LNCaP clone FGC (cell line): ENCODE data around the gene TMEM269.

Source experiments
- DNase-seq: peaks from one replicate; pipeline ENCODE4 v3.0.0-alpha.2; 2011; ENCODE audit warnings: low read depth
- H3K4me3 ChIP-seq: 2 replicates; pipeline ENCODE4 v1.5.1; 2011; ENCODE audit warnings: mild to moderate bottlenecking, low read depth, low read length, control low read depth
- CTCF ChIP-seq: IDR thresholded peaks from 2 replicates; pipeline ENCODE4 v1.5.1; 2012; ENCODE audit warnings: mild to moderate bottlenecking; ENCODE audit not compliant: control insufficient read depth, insufficient read depth; ENCODE audit errors: extremely low read depth

Gene TMEM269

DNA sequence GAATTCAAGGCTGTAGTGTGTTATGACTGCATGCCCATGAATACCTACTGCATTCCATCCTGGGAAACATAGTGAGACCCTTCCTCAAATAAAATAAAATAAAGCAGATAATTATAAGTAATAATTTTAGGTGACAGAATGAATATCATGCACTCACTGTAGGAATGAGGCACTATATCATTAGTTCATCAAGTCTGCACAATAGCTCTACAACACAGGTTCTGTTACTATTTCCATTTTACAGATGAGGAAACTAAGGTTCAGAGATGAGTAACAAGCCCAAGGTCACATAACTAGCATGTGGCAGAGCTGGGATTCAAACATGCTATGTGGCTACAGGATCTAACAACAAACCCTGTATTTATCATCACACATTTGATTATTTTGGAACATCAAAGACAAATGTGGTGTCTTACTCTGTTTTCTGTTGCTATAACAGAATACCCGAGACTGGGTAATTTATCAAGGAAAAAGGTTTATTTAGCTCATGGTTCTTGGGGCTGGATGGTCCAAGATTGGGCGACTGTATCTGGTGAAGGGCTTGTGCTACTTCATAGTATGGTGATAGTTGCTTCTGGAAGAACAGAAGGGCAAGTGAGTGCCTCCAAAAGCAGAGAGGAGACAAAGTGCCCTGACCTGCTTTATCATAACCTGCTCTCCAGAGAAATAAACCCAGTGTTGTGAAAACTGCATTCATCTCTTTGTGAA is 56.8 kb downstream of the TMEM269 start:
- no peak for DNase-seq
- H3K4me3 ChIP-seq, result no peak overlapping the region
- TF ChIP-seq CTCF, result no peak

DNA sequence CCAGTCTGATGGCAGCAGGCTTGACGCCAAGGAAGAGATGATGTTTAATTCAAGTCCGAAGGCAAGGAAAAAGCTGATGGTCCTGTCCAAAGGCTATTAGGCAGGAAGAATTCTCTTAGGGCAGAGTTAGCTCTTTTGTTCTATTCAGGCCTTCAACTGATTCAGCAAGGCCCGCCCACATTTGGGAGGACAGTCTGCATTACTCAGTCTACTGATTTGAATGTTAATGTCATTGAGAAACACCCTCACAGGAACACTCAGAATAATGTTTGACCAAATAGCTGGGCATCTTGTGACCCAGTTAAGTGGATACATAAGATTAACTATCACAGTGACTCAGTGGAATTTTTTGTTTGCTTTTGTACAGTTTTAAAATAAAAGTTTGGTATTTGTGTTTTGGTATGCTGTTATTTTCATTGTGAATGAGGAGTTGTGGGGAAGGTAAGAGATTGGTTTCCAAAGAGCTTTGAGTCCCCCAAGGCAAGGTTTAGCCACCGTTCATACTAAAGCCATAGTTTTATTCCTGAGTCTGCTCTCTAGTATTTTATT is 59.9 kb downstream of the TMEM269 start:
- no peak for TF ChIP-seq CTCF
- no peak overlapping the region for H3K4me3 ChIP-seq
- no peak for DNase-seq

GRCh38 chr1:42845193-42845592 is 60.4 kb downstream of the TMEM269 start:
- TF ChIP-seq CTCF, result no peak
- no peak for DNase-seq
- no peak overlapping the region for H3K4me3 ChIP-seq

DNA sequence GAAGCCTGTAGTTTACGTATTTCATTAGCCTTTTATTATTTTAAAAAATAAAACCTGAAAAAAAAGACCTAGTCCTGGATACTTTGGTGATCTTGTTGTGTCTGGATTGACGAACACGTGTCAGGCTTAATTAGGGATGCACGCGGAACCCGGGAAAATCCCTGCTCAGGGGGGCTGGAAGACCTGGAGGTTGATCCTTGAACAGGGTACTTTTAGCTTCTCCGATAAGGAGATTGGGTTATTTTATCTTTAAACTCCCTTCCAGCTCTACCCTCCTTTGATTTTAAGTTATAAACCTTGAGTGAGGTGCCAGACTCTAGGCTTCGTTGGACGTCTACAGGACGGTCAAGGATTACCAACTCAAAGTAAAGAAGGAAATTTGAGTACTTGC is 61.1 kb downstream of the TMEM269 start:
- H3K4me3 ChIP-seq, result peak overlapping the region; percentile 86
- TF ChIP-seq CTCF, result no peak
- no peak for DNase-seq

DNA sequence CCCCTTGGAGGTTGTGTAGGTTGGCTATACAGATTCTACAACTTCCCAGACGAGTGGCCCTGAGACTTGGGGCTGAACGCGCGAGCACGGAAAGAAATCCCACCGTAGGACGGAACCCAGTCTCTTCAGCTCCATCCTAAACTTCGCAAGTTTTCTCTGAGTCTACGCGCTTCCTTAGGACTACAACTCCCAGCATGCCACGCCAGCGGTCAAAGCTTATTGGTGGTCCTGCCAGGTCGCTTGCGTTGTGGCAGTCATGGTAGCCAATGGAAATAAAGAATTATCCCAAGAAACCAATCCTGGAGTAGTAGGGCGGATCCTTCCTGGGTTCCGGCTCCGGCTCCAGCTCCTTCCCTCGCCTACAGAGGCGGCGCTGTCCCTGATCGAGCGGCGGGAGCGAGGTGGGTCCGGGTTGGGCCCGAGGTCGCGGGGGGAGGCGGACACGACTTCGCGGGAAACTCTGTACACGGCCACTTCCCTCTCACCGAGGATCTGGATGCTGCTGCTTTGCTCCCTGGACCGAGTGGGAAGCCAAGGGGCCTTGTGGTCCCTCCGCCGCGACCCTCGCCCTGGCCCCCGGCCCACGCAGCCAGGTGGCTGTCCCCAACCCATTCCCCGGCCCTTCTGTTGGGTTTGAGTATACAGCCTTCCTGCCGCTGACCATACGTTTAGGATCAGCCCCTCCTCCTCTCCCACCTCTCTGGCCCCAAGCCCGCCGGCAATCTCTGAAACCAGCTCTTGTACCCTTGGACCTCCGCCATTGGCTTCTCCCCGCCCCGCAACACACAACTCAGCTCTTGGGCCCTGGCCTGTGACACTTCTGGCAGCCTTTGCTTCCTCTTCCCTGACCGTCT is 61.7 kb downstream of the TMEM269 start, which contains the start of gene ZNF691:
Gene ZNF691 (plus strand): TSS at position 357 of the 854 bp plus-strand sequence. CDS start 3,046 bp downstream, outside the sequence.
- DNase-seq, result peak; percentile 95
- H3K4me3 ChIP-seq, result peak within 1 kb of the TSS; percentile 86
- TF ChIP-seq CTCF, result peak; percentile 47

DNA sequence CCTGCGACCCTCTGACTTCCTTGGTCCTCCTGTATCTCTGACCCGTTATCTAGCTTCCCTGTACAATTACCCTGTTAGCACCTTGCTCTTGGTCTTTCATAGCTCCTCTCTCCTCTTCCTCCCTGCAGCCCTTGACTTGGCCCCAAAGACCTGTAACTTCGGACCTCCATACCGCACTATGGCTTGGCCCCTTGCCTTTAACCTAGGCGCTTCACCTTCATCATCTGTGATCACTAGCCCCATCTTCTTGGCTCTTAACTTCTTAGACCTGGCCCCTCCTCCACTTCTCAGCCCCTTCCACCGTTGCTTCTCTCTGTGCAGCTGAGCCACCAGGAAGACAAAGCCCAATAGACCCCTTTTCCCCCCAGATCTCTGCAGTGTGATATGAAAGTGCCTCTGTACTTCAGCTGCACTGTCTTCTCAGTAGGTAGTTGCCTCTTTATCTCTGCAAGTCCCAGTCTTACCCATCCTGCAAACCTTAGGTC is 62.4 kb downstream of the TMEM269 start:
- H3K4me3 ChIP-seq, result peak overlapping the region; percentile 86
- no peak for DNase-seq
- TF ChIP-seq CTCF, result no peak
